Measurements from ENCODE around the gene SEMA5A. TPM values are rescaled to one million over a fixed set of nuclear protein-coding genes. Genes with fewer than 3 reads are reported as not detected.

Gene SEMA5A
- polyA plus RNA-seq, 1 experiment: 98.4 TPM

- TF ChIP-seq CTCF (IDR thresholded peaks at IDR 0.05; ENCODE audit: insufficient read depth, low read depth, low read length): no peak
- Histone ChIP-seq H3K4me3 (ENCODE audit: low read depth, low read length) (no peak overlapping the region), H3K36me3 (ENCODE audit: control insufficient read depth, insufficient read depth, low read length) (no peaks in the 10 kb centered on the region), H3K27me3 (ENCODE audit: control insufficient read depth, insufficient read depth, low read length) (no peaks in the 10 kb centered on the region; the same call in 1 of the 2 replicates)
- CTCF ChIA-PET: interaction anchor here (0.6 kb wide), 1 partner anchor 11 kb away, joined by 3 read pairs; no protein-coding TSS in a partner anchor
- POLR2A ChIA-PET: no interaction called here
- DNase-seq (ENCODE audit: low read depth): no peak
Observed at GRCh38 chr5:9582406-9582805, 36.5 kb upstream of the SEMA5A start.

GRCh38 chr5:9573796-9574195 is 27.9 kb upstream of the SEMA5A start:
- ChIA-PET CTCF (interaction anchor here (1.1 kb wide), 1 partner anchor 80 kb away, joined by 3 read pairs; no protein-coding TSS in a partner anchor), POLR2A (no interaction called here)
- H3K36me3 ChIP-seq (ENCODE audit: control insufficient read depth, insufficient read depth, low read length): no peaks in the 10 kb centered on the region
- TF ChIP-seq CTCF (IDR thresholded peaks at IDR 0.05; ENCODE audit: insufficient read depth, low read depth, low read length): no peak
- H3K4me3 ChIP-seq (ENCODE audit: low read depth, low read length): no peak overlapping the region
- no peaks in the 10 kb centered on the region; the same call in 1 of the 2 replicates for H3K27me3 ChIP-seq (ENCODE audit: control insufficient read depth, insufficient read depth, low read length)
- no peak for DNase-seq (ENCODE audit: low read depth)

GRCh38 chr5:9572246-9572645 is 26.4 kb upstream of the SEMA5A start:
- no peak for TF ChIP-seq CTCF (IDR thresholded peaks at IDR 0.05; ENCODE audit: insufficient read depth, low read depth, low read length)
- no peak for DNase-seq (ENCODE audit: low read depth)
- no peaks in the 10 kb centered on the region for H3K27me3 ChIP-seq (ENCODE audit: control insufficient read depth, insufficient read depth, low read length)
- H3K4me3 ChIP-seq (ENCODE audit: low read depth, low read length): no peak overlapping the region
- ChIA-PET POLR2A (no interaction called here), CTCF (interaction anchor here (0.6 kb wide), 1 partner anchor 463 kb away, joined by 4 read pairs; no protein-coding TSS in a partner anchor)
- H3K36me3 ChIP-seq (ENCODE audit: control insufficient read depth, insufficient read depth, low read length): no peaks in the 10 kb centered on the region

- no peak for TF ChIP-seq CTCF (IDR thresholded peaks at IDR 0.05; ENCODE audit: insufficient read depth, low read depth, low read length)
- Histone ChIP-seq H3K27me3 (ENCODE audit: control insufficient read depth, insufficient read depth, low read length) (no peaks in the 10 kb centered on the region), H3K4me3 (ENCODE audit: low read depth, low read length) (no peak overlapping the region), H3K36me3 (ENCODE audit: control insufficient read depth, insufficient read depth, low read length) (no peaks in the 10 kb centered on the region)
- POLR2A ChIA-PET: no interaction called here
- CTCF ChIA-PET: interaction anchor here (0.6 kb wide), 1 partner anchor 12 kb away, joined by 3 read pairs; no protein-coding TSS in a partner anchor
- DNase-seq (ENCODE audit: low read depth): no peak
Observed at GRCh38 chr5:9570876-9571275, 25.0 kb upstream of the SEMA5A start.

GRCh38 chr5:9567039-9567438 is 21.2 kb upstream of the SEMA5A start:
- ChIA-PET CTCF (interaction anchor here (1.1 kb wide), 1 partner anchor 11 kb away, joined by 3 read pairs; no protein-coding TSS in a partner anchor), POLR2A (no interaction called here)
- Histone ChIP-seq H3K4me3 (ENCODE audit: low read depth, low read length) (no peak overlapping the region), H3K27me3 (ENCODE audit: control insufficient read depth, insufficient read depth, low read length) (no peaks in the 10 kb centered on the region), H3K36me3 (ENCODE audit: control insufficient read depth, insufficient read depth, low read length) (no peaks in the 10 kb centered on the region)
- TF ChIP-seq CTCF (IDR thresholded peaks at IDR 0.05; ENCODE audit: insufficient read depth, low read depth, low read length): no peak
- DNase-seq (ENCODE audit: low read depth): no peak

Measured in BJ (cell line).